Head of caudate nucleus (tissue), 42 donors: ENCODE measurements around the gene DLL3.
A peak's percentile ranks its signal among the peaks of the same experiment; 100 is the strongest.

Source experiments
- DNase-seq, 42 donors: peaks; one replicate each; pipeline versions ENCODE4 v3.0.0 to v3.0.0-alpha.2; 2020 to 2021; ENCODE audit warnings: mixed read lengths in 7 of 42
- intact Hi-C: fragments of 100-400 bp; cut with DNase I; formaldehyde crosslinking; loops from one replicate; pipeline ENCODE4 v1.15.0; 2022

DLL3 gene

GRCh38 chr19:39480337-39481228 lies 18.2 kb upstream of the DLL3 start, which contains the start of gene TIMM50:
Gene TIMM50, plus strand, starts transcription at chr19:39480838. Its CDS starts 16 bp downstream, at chr19:39480854.
- DNase-seq, result peak; percentile 92 to 99 (median 97)
- intact Hi-C loops, result loop anchor here (2.0 kb wide), 1 partner anchor 46 kb away; the partner anchor contains the start of gene RPS16

- no peak for DNase-seq
- intact Hi-C loops, result loop anchor here (2.0 kb wide), 1 partner anchor 46 kb away; the partner anchor contains the start of gene RPS16
Observed at GRCh38 chr19:39481229-39481545, 17.6 kb upstream of the DLL3 start.

GRCh38 chr19:39481676-39482075 lies 17.1 kb upstream of the DLL3 start:
- no peak for DNase-seq
- intact Hi-C loops, result loop anchor here (2.0 kb wide), 1 partner anchor 47 kb away; the partner anchor contains the start of gene RPS16

- intact Hi-C loops, result no loop called here
- no peak for DNase-seq
Observed at GRCh38 chr19:39483141-39483540, 15.6 kb upstream of the DLL3 start.

- intact Hi-C loops, result loop anchor here (5.0 kb wide), 1 partner anchor 42 kb away; the partner anchor contains the start of gene SUPT5H
- DNase-seq, result no peak
Observed at GRCh38 chr19:39489756-39490155, 9.0 kb upstream of the DLL3 start.

- DNase-seq, result no peak
- intact Hi-C loops, result no loop called here
Observed at GRCh38 chr19:39492225-39492624, 6.5 kb upstream of the DLL3 start.

GRCh38 chr19:39492788-39493187 lies 6.0 kb upstream of the DLL3 start:
- intact Hi-C loops, result no loop called here

GRCh38 chr19:39494661-39495060 lies 4.1 kb upstream of the DLL3 start:
- no peak for DNase-seq
- intact Hi-C loops, result no loop called here

More at GRCh38 chr19:39492788-39493187, 6.0 kb upstream of the DLL3 start:
- no peak for DNase-seq

GRCh38 chr19:39496063-39496462 lies 2.7 kb upstream of the DLL3 start:
- no peak for DNase-seq
- intact Hi-C loops, result no loop called here

GRCh38 chr19:39497701-39497995 lies 1.1 kb upstream of the DLL3 start:
- intact Hi-C loops, result no loop called here
- DNase-seq, result no peak

GRCh38 chr19:39497996-39498797 lies 550 bp upstream of the DLL3 start:
- DNase-seq, result peak in 37 of 42 donors; percentile 20 to 71 (median 42)

GRCh38 chr19:39499932-39500331 lies 1.2 kb downstream of the DLL3 start:
- intact Hi-C loops, result no loop called here
- no peak for DNase-seq

More at GRCh38 chr19:39497996-39498797, 550 bp upstream of the DLL3 start:
- intact Hi-C loops, result no loop called here

- no peak for DNase-seq
- intact Hi-C loops, result no loop called here
Observed at GRCh38 chr19:39500543-39500942, 1.8 kb downstream of the DLL3 start.

GRCh38 chr19:39501340-39501739 lies 2.6 kb downstream of the DLL3 start:
- intact Hi-C loops, result no loop called here
- DNase-seq, result no peak

- peak in 12 of 42 donors; percentile 4 to 57 (median 30) for DNase-seq
- intact Hi-C loops, result no loop called here
Observed at GRCh38 chr19:39502640-39503417, 4.1 kb downstream of the DLL3 start.

- intact Hi-C loops, result no loop called here
- DNase-seq, result no peak
Observed at GRCh38 chr19:39506598-39506943, 7.8 kb downstream of the DLL3 start.

GRCh38 chr19:39506944-39507714 lies 8.4 kb downstream of the DLL3 start:
- DNase-seq, result peak in 35 of 42 donors; percentile 3 to 75 (median 47)
- intact Hi-C loops, result no loop called here

GRCh38 chr19:39507715-39508364 lies 9.1 kb downstream of the DLL3 start:
- no peak for DNase-seq
- intact Hi-C loops, result no loop called here
